ENCODE results near the gene FIG4. TPM values are rescaled to one million over a fixed set of nuclear protein-coding genes. Genes with fewer than 3 reads are reported as not detected.
A peak's percentile ranks its signal among the peaks of the same experiment; 100 is the strongest.
"Not testable (repeated sequence)": the region's sequence is repeated elsewhere in the genome, so short reads cannot be mapped to it uniquely, and the experiment has no call there.

FIG4 gene
- total RNA-seq, 8 experiments from 2014 or later = 5.2 to 25.1 (median 18.7) TPM

DNA sequence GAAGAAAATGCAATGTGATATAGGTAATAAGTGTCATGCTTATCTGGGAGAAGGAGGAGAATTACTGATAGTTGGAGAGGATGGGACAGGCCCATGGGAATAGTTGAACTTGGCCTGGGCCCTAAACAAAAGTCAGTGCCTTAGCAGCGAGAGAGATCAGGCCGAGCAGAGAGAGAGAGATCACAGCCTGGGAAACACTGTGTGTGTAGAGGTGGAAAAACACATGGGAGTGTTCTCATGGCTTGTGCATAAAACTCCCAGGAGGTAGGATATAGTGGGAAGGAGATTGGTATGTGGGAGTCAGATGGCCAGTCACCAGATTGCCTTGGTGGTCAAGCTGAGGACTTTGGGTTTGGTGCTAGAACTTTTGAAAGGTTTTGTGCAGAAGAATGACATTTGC is 47.6 kb downstream of the FIG4 start:
- ATAC-seq (replicated peaks in 6 of 8) = no peak

DNA sequence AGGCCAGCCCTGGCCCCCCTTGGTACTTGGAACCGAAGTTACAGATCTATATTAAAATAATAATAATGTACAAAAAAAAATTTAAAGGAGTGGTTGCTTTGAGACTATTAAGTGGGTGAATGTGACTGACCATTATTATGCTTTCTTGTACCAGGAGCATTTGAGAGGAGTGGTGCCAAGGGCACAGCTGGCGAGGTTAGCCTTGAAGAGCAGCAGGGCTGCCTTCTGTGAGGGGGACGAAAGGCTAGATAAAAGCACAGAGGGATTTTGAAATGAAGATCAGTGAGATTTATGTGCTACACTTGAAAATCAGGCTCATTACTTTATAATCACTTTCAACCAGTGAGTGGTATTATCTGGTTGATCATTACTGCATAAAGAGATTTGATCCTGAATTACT is 48.6 kb downstream of the FIG4 start:
- Histone ChIP-seq H3K4me1 (replicated peaks in 1 of 2) (no peaks in the 10 kb centered on the region), H3K4me3 (no peak overlapping the region), H3K27ac (no peak overlapping the region)
- in situ Hi-C loops (cut with MboI; ENCODE audit: low pct_unique_long_range_greater_than_20kb in 2 of 9, low sequenced_read_pairs in 9 of 9, unreplicated experiment in 9 of 9) = no loop called here
- WGBS, 10 experiments = 40 to 100% (median 92%) methylated on average over 1 to 3 of the region's 3 CpGs; no CpG with 5 or more reads in 1 of the 10 experiments
- ATAC-seq (replicated peaks in 6 of 8) = no peak

More for the DNA sequence above, 47.6 kb downstream of the FIG4 start:
- Histone ChIP-seq H3K4me3 (no peak overlapping the region), H3K27ac (no peak overlapping the region), H3K4me1 (replicated peaks in 1 of 2) (no peaks in the 10 kb centered on the region)
- in situ Hi-C loops (cut with MboI; ENCODE audit: low pct_unique_long_range_greater_than_20kb in 2 of 9, low sequenced_read_pairs in 9 of 9, unreplicated experiment in 9 of 9) = no loop called here
- 80 to 100% (median 100%) methylated on average over 1 to 2 of the region's 2 CpGs; no CpG with 5 or more reads in 5 of the 10 experiments for WGBS, 10 experiments

DNA sequence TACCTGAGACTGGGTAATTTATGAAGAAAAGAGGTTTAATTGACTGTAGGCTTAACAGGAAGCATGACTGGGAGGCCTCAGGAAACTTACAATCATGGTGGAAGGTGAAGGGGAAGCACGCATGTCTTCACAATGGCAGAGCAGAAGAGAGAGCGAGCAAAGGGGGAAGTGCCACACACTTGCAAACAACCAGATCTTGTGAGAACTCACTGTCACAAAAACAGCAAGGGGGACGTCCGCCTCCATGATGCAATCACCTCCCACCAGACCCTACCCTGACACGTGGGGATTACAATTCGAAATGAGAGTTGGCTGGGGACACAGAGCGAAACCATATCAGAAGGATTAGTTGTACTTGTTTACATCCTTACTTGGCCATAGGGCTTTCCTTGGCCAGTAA is 49.7 kb downstream of the FIG4 start:
- no peak overlapping the region for H3K4me3 ChIP-seq
- no peak overlapping the region for H3K27ac ChIP-seq
- no peak for ATAC-seq (replicated peaks in 6 of 8)
- WGBS, 10 experiments = 73 to 100% (median 100%) methylated on average over 1 to 6 of the region's 7 CpGs; no CpG with 5 or more reads in 3 of the 10 experiments
- in situ Hi-C loops (cut with MboI; ENCODE audit: low pct_unique_long_range_greater_than_20kb in 2 of 9, low sequenced_read_pairs in 9 of 9, unreplicated experiment in 9 of 9) = no loop called here
- H3K4me1 ChIP-seq (replicated peaks in 1 of 2) = no peaks in the 10 kb centered on the region

DNA sequence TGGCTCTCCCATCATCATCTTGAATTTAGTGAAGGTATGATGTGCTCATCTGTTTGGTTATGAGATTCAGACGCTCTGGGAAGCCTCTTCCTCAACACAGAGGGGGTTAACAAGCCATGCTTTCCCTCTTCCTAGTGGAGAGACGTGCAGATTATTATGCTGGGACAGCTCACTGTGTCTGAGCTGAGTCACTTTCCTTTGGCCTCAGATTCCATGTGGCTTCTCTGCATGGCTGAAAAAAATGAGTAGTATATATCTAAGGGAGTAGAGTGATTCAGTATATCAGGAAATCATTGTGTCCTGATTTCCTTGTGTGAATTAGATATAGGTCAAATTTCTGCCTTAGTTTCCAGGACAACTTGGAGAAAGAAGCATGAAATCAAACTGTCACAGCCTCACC is 52.6 kb downstream of the FIG4 start:
- no peak overlapping the region for H3K4me3 ChIP-seq
- in situ Hi-C loops (cut with MboI; ENCODE audit: low pct_unique_long_range_greater_than_20kb in 2 of 9, low sequenced_read_pairs in 9 of 9, unreplicated experiment in 9 of 9) = no loop called here
- H3K27ac ChIP-seq = no peak overlapping the region
- H3K4me1 ChIP-seq (replicated peaks in 1 of 2) = no peaks in the 10 kb centered on the region
- ATAC-seq (replicated peaks in 6 of 8) = peak in 3 of 8 experiments; percentile 50 to 99 (median 99)
- 0 to 100% (median 54%) methylated on average over 1 to 2 of the region's 2 CpGs for WGBS, 10 experiments

DNA sequence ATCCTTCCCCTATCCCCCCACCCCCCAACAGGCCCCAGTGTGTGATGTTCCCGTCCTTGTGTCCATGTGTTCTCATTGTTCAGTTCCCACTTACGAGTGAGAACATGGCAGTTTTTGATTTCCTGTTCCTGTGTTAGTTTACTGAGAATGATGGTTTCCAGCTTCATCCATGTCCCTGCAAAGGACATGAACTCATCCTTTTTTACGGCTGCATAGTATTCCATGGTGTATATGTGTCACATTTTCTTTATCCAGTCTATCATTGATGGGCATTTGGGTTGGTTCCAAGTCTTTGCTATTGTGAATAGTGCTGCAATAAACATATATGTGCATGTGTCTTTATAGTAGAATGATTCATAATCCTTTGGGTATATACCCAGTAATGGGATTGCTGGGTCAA is 53.7 kb downstream of the FIG4 start:
- H3K27ac ChIP-seq; ATAC-seq (replicated peaks in 6 of 8); in situ Hi-C loops (cut with MboI; ENCODE audit: low pct_unique_long_range_greater_than_20kb in 2 of 9, low sequenced_read_pairs in 9 of 9, unreplicated experiment in 9 of 9); H3K4me3 ChIP-seq; H3K4me1 ChIP-seq (replicated peaks in 1 of 2): not testable (repeated sequence)
- 58% methylated on average over 2 of the region's 3 CpGs; no CpG with 5 or more reads in 9 of the 10 experiments for WGBS, 10 experiments

DNA sequence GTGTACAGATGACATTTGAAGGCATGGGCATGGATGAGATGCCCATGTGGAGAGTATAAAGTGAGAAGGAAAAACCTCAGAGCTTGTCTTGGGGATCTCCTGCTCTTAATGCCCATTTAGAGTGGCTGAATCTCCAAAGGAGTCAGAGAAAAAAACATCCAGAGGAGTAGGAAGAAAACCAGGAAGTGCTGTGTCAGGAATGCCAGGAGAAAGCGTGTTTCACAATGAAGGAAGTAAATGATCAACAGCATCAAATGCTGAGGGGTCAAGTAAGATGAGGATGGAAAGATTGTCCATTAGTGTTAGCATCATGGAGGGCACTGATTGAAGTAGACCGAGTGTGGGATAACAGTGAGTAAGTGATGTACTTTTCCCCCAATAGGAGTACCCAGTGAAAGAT is 56.1 kb downstream of the FIG4 start:
- in situ Hi-C loops (cut with MboI; ENCODE audit: low pct_unique_long_range_greater_than_20kb in 2 of 9, low sequenced_read_pairs in 9 of 9, unreplicated experiment in 9 of 9) = no loop called here
- Histone ChIP-seq H3K4me1 (replicated peaks in 1 of 2) (no peaks in the 10 kb centered on the region), H3K4me3 (no peak overlapping the region), H3K27ac (no peak overlapping the region)
- 60 to 100% (median 86%) methylated on average over 1 to 2 of the region's 2 CpGs; no CpG with 5 or more reads in 3 of the 10 experiments for WGBS, 10 experiments
- ATAC-seq (replicated peaks in 6 of 8) = no peak

DNA sequence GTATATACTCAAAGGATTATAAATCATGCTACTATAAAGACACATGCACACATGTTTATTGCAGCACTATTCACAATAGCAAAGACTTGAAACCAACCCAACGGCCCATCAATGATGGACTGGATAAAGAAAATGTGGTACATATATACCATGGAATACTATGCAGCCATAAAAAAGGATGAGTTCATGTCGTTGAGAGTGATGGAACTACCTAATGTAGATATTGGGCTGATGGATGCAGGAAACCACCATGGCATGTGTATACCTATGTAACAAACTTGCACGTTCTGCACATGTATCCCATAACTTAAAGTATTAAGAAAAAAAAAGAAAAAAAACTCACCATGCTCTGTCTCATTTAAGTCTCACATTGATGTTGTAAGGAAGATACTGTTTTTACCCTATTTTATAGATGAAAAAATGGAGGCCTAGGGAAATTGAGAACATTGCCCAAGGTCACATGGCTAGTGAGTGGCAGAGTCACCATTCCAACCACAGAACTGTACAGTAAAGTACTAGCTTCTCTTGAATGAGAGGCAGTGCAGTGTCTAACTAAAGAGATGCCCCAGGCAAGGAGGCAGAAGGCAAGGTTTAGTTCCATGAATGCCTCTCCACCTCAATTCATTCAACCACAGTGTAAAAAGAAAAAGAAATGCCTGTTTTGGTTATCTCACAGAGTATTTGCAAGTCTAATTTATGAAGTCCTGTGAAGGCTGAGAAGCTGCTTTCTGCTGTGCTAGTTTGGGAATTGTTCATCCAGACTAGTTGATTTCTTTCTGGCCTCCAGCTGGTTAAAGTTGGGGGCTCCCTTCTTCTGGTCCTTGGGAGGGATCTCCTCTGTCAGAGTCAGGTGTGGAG is 68.2 kb downstream of the FIG4 start:
- 92 to 100% (median 96%) methylated on average over 1 to 3 of the region's 3 CpGs; no CpG with 5 or more reads in 2 of the 10 experiments for WGBS, 10 experiments
- Histone ChIP-seq H3K4me3 (no peak overlapping the region), H3K27ac (no peak overlapping the region), H3K4me1 (replicated peaks in 1 of 2) (no peaks in the 10 kb centered on the region)
- in situ Hi-C loops (cut with MboI; ENCODE audit: low pct_unique_long_range_greater_than_20kb in 2 of 9, low sequenced_read_pairs in 9 of 9, unreplicated experiment in 9 of 9) = no loop called here
- ATAC-seq (replicated peaks in 6 of 8) = peak in 2 of 8 experiments; percentile 59 to 67

DNA sequence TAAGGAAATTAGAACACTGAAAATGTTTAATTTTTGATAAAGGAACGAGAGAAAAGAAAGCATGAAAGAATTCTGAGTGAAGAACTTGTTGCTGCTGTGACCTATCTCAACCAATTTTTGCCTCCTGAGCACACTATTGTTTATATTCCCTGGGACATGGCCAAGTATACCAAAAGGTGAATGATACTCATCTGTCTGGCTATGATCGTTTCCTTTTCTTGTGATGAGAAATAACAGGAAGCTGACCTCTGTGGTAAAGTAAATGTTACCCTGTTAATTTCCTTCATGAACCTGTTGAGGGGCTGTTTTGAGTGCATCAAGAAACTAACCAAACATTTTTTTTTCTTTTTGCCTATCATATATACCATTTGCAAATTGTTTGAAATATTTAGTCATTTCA is 69.1 kb downstream of the FIG4 start:
- Histone ChIP-seq H3K4me1 (replicated peaks in 1 of 2) (no peaks in the 10 kb centered on the region), H3K4me3 (no peak overlapping the region), H3K27ac (no peak overlapping the region)
- WGBS, 10 experiments = 36 to 100% (median 84%) methylated on average over 1 to 2 of the region's 2 CpGs
- in situ Hi-C loops (cut with MboI; ENCODE audit: low pct_unique_long_range_greater_than_20kb in 2 of 9, low sequenced_read_pairs in 9 of 9, unreplicated experiment in 9 of 9) = no loop called here
- ATAC-seq (replicated peaks in 6 of 8) = no peak

DNA sequence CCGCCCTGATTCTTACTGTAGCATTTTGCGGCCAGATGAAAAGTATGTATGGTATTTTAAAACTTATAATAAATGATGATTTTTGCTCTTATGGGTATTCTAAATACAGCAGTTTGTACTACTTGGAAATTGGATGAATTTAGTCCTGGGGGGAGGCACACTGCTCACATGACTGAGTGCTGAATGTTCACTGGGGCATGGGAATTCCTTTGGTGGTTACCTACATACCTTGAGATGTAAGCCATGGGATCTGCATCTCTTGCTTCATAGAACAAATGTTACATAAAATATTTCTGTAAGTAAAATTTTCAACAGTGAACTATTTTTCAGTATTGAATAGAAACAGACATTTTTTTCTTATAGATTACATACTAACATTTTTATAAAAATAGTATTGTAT is 71.1 kb downstream of the FIG4 start:
- no peaks in the 10 kb centered on the region for H3K4me1 ChIP-seq (replicated peaks in 1 of 2)
- no peak overlapping the region for H3K4me3 ChIP-seq
- 75 to 100% (median 92%) methylated on average over 1 to 2 of the region's 2 CpGs; no CpG with 5 or more reads in 1 of the 10 experiments for WGBS, 10 experiments
- ATAC-seq (replicated peaks in 6 of 8) = no peak
- in situ Hi-C loops (cut with MboI; ENCODE audit: low pct_unique_long_range_greater_than_20kb in 2 of 9, low sequenced_read_pairs in 9 of 9, unreplicated experiment in 9 of 9) = no loop called here
- no peak overlapping the region for H3K27ac ChIP-seq

DNA sequence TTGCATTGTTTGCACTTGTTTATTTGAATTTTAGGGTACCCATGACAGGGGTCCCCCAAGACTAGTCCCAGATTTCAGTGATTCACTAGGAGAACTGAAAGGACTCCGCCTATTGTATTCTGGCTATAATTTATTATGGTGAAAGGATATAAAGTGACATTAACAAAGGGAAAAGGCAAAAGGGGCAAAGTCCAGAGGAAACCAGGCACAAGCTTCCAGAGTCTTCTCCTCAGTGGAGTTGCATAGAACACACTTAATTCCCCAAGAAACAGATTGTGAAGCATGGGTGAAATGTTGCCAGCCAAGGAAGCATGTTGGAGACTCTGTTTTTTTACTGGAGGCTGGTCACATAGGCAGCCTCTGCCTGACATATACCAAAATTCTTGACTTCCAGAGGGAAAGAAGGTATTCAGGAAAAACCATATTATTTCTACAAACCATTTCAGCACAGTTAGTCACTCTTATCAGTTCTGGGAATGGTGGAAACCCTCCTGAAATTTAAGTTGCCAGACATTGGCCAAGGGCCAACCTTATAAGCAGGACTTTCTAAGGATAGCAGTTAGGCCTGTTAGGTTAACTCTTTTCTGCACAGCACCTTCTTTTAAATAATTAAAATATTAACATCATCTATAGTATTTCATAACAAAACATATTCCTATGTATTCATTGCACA is 71.8 kb downstream of the FIG4 start:
- in situ Hi-C loops (cut with MboI; ENCODE audit: low pct_unique_long_range_greater_than_20kb in 2 of 9, low sequenced_read_pairs in 9 of 9, unreplicated experiment in 9 of 9) = no loop called here
- WGBS, 10 experiments = 0 to 100% (median 60%) methylated on average over 1 of the region's 1 CpG

DNA sequence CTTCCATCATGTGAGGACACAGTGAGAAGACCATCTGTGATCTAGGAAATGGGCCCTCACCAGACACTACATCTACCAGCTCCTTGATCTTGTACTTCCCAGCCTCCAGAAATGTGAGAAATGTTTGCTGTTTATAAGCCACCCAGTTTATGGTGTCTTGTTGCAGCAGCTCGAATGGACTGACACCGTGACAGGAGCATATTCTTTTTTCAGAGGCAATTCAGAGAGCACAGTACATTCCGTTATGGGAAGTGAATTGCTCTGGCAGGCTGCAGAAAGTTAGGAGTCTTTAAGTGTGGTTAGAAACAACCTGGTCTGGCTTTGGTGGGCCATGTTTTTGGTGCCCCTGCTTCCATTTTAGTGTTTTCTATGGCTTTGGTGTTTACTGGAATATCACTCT is 75.1 kb downstream of the FIG4 start:
- WGBS, 10 experiments = 71 to 100% (median 93%) methylated on average over 2 to 3 of the region's 3 CpGs; no CpG with 5 or more reads in 1 of the 10 experiments
- ATAC-seq (replicated peaks in 6 of 8) = no peak
- no peak overlapping the region for H3K4me3 ChIP-seq
- no peak overlapping the region for H3K27ac ChIP-seq
- in situ Hi-C loops (cut with MboI; ENCODE audit: low pct_unique_long_range_greater_than_20kb in 2 of 9, low sequenced_read_pairs in 9 of 9, unreplicated experiment in 9 of 9) = no loop called here
- no peaks in the 10 kb centered on the region for H3K4me1 ChIP-seq (replicated peaks in 1 of 2)

More for the DNA sequence above, 71.8 kb downstream of the FIG4 start:
- H3K4me3 ChIP-seq = no peak overlapping the region
- no peak overlapping the region for H3K27ac ChIP-seq
- no peak for ATAC-seq (replicated peaks in 6 of 8)
- H3K4me1 ChIP-seq (replicated peaks in 1 of 2) = no peaks in the 10 kb centered on the region

DNA sequence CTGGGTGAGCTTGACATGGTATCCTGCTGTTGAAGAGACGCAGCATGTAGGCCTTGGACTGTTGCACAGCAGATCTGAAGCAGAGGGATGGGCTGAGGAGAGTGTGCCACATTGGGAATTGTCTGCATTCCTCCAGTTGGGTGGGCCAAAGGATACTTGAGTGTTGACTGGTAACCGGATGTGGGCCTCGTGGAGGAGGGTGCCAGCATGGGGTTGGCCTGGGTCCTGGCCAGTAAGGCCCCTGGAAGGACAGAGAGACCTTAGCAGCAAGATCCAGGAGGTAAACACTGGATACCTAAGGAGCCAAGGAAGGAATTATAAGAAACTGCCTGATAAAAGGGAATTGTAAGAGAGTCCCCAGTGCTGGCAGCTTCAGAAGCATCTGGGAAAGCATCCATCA is 76.9 kb downstream of the FIG4 start:
- H3K27ac ChIP-seq = no peak overlapping the region
- 0 to 100% (median 100%) methylated on average over 1 to 2 of the region's 3 CpGs; no CpG with 5 or more reads in 6 of the 10 experiments for WGBS, 10 experiments
- in situ Hi-C loops (cut with MboI; ENCODE audit: low pct_unique_long_range_greater_than_20kb in 2 of 9, low sequenced_read_pairs in 9 of 9, unreplicated experiment in 9 of 9) = no loop called here

DNA sequence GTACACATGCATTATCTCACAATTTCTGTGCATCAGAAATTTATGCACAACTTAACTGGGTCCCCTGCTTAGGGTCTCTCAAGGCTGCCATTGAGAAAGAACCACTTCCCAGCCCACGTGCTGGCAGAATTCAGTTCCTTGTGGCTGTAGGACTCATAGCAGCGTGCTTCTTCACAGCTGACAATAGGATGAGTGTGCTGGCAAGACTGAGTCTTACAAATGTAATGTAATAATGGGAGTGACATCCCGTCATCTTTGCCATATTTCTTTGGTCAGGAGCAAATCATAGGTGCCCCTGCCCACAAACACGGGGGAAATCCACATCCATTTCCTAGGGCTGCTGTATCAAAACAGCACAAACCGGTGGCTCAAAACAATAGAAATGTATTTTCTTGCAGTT is 77.4 kb downstream of the FIG4 start:
- Histone ChIP-seq H3K4me3 (no peak overlapping the region), H3K4me1 (replicated peaks in 1 of 2) (no peaks in the 10 kb centered on the region), H3K27ac (no peak overlapping the region)
- WGBS, 10 experiments = 35 to 100% (median 80%) methylated on average over 1 to 4 of the region's 5 CpGs; no CpG with 5 or more reads in 1 of the 10 experiments
- ATAC-seq (replicated peaks in 6 of 8) = no peak
- in situ Hi-C loops (cut with MboI; ENCODE audit: low pct_unique_long_range_greater_than_20kb in 2 of 9, low sequenced_read_pairs in 9 of 9, unreplicated experiment in 9 of 9) = no loop called here

More for the DNA sequence above, 76.9 kb downstream of the FIG4 start:
- Histone ChIP-seq H3K4me3 (no peak overlapping the region), H3K4me1 (replicated peaks in 1 of 2) (no peaks in the 10 kb centered on the region)
- ATAC-seq (replicated peaks in 6 of 8) = no peak

Data from motor neuron (in vitro differentiated cells).